ENCODE results near the gene GUSB. TPM values are rescaled to one million over a fixed set of nuclear protein-coding genes. Genes with fewer than 3 reads are reported as not detected.
"Not testable (repeated sequence)": the region's sequence is repeated elsewhere in the genome, so short reads cannot be mapped to it uniquely, and the experiment has no call there.

The GUSB gene
- total and polyA plus RNA-seq, 4 donors, result 20.8 to 49.7 (median 32.7) TPM

GRCh38 chr7:65992526-65992925, 10.5 kb upstream of the GUSB start:
- H3K9me3 ChIP-seq (ENCODE audit: control insufficient read depth, insufficient read depth, low read length), result no peaks in the 10 kb centered on the region
- H3K4me1 ChIP-seq (ENCODE audit: control insufficient read depth, insufficient read depth, low read length), result peaks cover 2% of the 10 kb centered on the region
- H3K27ac ChIP-seq (ENCODE audit: low read depth, low read length), result no peak overlapping the region
- no peaks in the 10 kb centered on the region for H3K27me3 ChIP-seq (ENCODE audit: control insufficient read depth, insufficient read depth, low read length)
- H3K4me3 ChIP-seq (ENCODE audit: low read depth, low read length), result no peak overlapping the region
- no peak for DNase-seq (ENCODE audit: low read depth in 4 of 6, low spot score in 6 of 6)
- H3K36me3 ChIP-seq (ENCODE audit: control insufficient read depth, insufficient read depth, low read length), result no peaks in the 10 kb centered on the region
- WGBS (ENCODE audit: insufficient coverage), result 93% methylated on average over 3 of the region's 4 CpGs

- WGBS (ENCODE audit: insufficient coverage), result no CpG with 5 or more reads among the region's 5 CpGs
- not testable (repeated sequence) for DNase-seq (ENCODE audit: low read depth in 4 of 6, low spot score in 6 of 6); H3K4me3 ChIP-seq (ENCODE audit: low read depth, low read length); H3K4me1 ChIP-seq (ENCODE audit: control insufficient read depth, insufficient read depth, low read length); H3K36me3 ChIP-seq (ENCODE audit: control insufficient read depth, insufficient read depth, low read length); H3K9me3 ChIP-seq (ENCODE audit: control insufficient read depth, insufficient read depth, low read length); H3K27me3 ChIP-seq (ENCODE audit: control insufficient read depth, insufficient read depth, low read length); H3K27ac ChIP-seq (ENCODE audit: low read depth, low read length)
These were observed 9.8 kb upstream of the GUSB start for GRCh38 chr7:65991829-65992228.

GRCh38 chr7:65989694-65990080, 7.7 kb upstream of the GUSB start:
- no CpG with 5 or more reads among the region's 3 CpGs for WGBS (ENCODE audit: insufficient coverage)
- H3K27ac ChIP-seq (ENCODE audit: low read depth, low read length), result no peak overlapping the region
- H3K4me3 ChIP-seq (ENCODE audit: low read depth, low read length), result no peak overlapping the region
- no peaks in the 10 kb centered on the region for H3K27me3 ChIP-seq (ENCODE audit: control insufficient read depth, insufficient read depth, low read length)
- peak in 3 of 6 donors; percentile 0 to 71 (median 20) for DNase-seq (ENCODE audit: low read depth in 4 of 6, low spot score in 6 of 6)
- H3K36me3 ChIP-seq (ENCODE audit: control insufficient read depth, insufficient read depth, low read length), result no peaks in the 10 kb centered on the region
- H3K4me1 ChIP-seq (ENCODE audit: control insufficient read depth, insufficient read depth, low read length), result peaks cover 2% of the 10 kb centered on the region
- H3K9me3 ChIP-seq (ENCODE audit: control insufficient read depth, insufficient read depth, low read length), result no peaks in the 10 kb centered on the region

- not testable (repeated sequence) for H3K27ac ChIP-seq (ENCODE audit: low read depth, low read length); H3K27me3 ChIP-seq (ENCODE audit: control insufficient read depth, insufficient read depth, low read length); H3K9me3 ChIP-seq (ENCODE audit: control insufficient read depth, insufficient read depth, low read length); H3K36me3 ChIP-seq (ENCODE audit: control insufficient read depth, insufficient read depth, low read length); DNase-seq (ENCODE audit: low read depth in 4 of 6, low spot score in 6 of 6); H3K4me3 ChIP-seq (ENCODE audit: low read depth, low read length); H3K4me1 ChIP-seq (ENCODE audit: control insufficient read depth, insufficient read depth, low read length)
- WGBS (ENCODE audit: insufficient coverage), result no CpG with 5 or more reads among the region's 1 CpG
These were observed 6.5 kb upstream of the GUSB start for GRCh38 chr7:65988503-65988902.

GRCh38 chr7:65988084-65988483, 6.1 kb upstream of the GUSB start:
- no peak for DNase-seq (ENCODE audit: low read depth in 4 of 6, low spot score in 6 of 6)
- no CpG with 5 or more reads among the region's 4 CpGs for WGBS (ENCODE audit: insufficient coverage)

GRCh38 chr7:65983965-65984658, 2.1 kb upstream of the GUSB start:
- Histone ChIP-seq H3K27me3 (ENCODE audit: control insufficient read depth, insufficient read depth, low read length) (no peaks in the 10 kb centered on the region), H3K4me1 (ENCODE audit: control insufficient read depth, insufficient read depth, low read length) (peaks cover 23% of the 10 kb centered on the region), H3K27ac (ENCODE audit: low read depth, low read length) (no peak overlapping the region), H3K9me3 (ENCODE audit: control insufficient read depth, insufficient read depth, low read length) (no peaks in the 10 kb centered on the region), H3K4me3 (ENCODE audit: low read depth, low read length) (no peak overlapping the region), H3K36me3 (ENCODE audit: control insufficient read depth, insufficient read depth, low read length) (peaks cover 18% of the 10 kb centered on the region)
- 93% methylated on average over 10 of the region's 10 CpGs for WGBS (ENCODE audit: insufficient coverage)
- no peak for DNase-seq (ENCODE audit: low read depth in 4 of 6, low spot score in 6 of 6)

More at GRCh38 chr7:65988084-65988483, 6.1 kb upstream of the GUSB start:
- Histone ChIP-seq H3K4me1 (ENCODE audit: control insufficient read depth, insufficient read depth, low read length) (peaks cover 2% of the 10 kb centered on the region), H3K27me3 (ENCODE audit: control insufficient read depth, insufficient read depth, low read length) (no peaks in the 10 kb centered on the region), H3K36me3 (ENCODE audit: control insufficient read depth, insufficient read depth, low read length) (no peaks in the 10 kb centered on the region), H3K4me3 (ENCODE audit: low read depth, low read length) (no peak overlapping the region), H3K9me3 (ENCODE audit: control insufficient read depth, insufficient read depth, low read length) (no peaks in the 10 kb centered on the region), H3K27ac (ENCODE audit: low read depth, low read length) (no peak overlapping the region)

GRCh38 chr7:65980478-65981250, 1.3 kb downstream of the GUSB start:
- Histone ChIP-seq H3K4me3 (ENCODE audit: low read depth, low read length) (peak overlapping the region; percentile 79), H3K27me3 (ENCODE audit: control insufficient read depth, insufficient read depth, low read length) (no peaks in the 10 kb centered on the region), H3K9me3 (ENCODE audit: control insufficient read depth, insufficient read depth, low read length) (no peaks in the 10 kb centered on the region), H3K4me1 (ENCODE audit: control insufficient read depth, insufficient read depth, low read length) (peaks cover 23% of the 10 kb centered on the region), H3K36me3 (ENCODE audit: control insufficient read depth, insufficient read depth, low read length) (peaks cover 50% of the 10 kb centered on the region), H3K27ac (ENCODE audit: low read depth, low read length) (no peak overlapping the region)
- WGBS (ENCODE audit: insufficient coverage), result 55% methylated on average over 5 of the region's 11 CpGs
- DNase-seq (ENCODE audit: low read depth in 4 of 6, low spot score in 6 of 6), result peak in 1 of 6 donors; percentile 18

- Histone ChIP-seq H3K9me3 (ENCODE audit: control insufficient read depth, insufficient read depth, low read length) (no peaks in the 10 kb centered on the region), H3K36me3 (ENCODE audit: control insufficient read depth, insufficient read depth, low read length) (peaks cover 58% of the 10 kb centered on the region), H3K27me3 (ENCODE audit: control insufficient read depth, insufficient read depth, low read length) (no peaks in the 10 kb centered on the region), H3K4me1 (ENCODE audit: control insufficient read depth, insufficient read depth, low read length) (peaks cover 23% of the 10 kb centered on the region), H3K4me3 (ENCODE audit: low read depth, low read length) (no peak overlapping the region), H3K27ac (ENCODE audit: low read depth, low read length) (no peak overlapping the region)
- WGBS (ENCODE audit: insufficient coverage), result 95% methylated on average over 21 of the region's 29 CpGs
- no peak for DNase-seq (ENCODE audit: low read depth in 4 of 6, low spot score in 6 of 6)
These were observed 2.2 kb downstream of the GUSB start for GRCh38 chr7:65979583-65980477.

GRCh38 chr7:65978891-65979582, 3.0 kb downstream of the GUSB start:
- 96% methylated on average over 10 of the region's 18 CpGs for WGBS (ENCODE audit: insufficient coverage)
- H3K4me1 ChIP-seq (ENCODE audit: control insufficient read depth, insufficient read depth, low read length), result peaks cover 23% of the 10 kb centered on the region
- H3K4me3 ChIP-seq (ENCODE audit: low read depth, low read length), result no peak overlapping the region
- DNase-seq (ENCODE audit: low read depth in 4 of 6, low spot score in 6 of 6), result no peak
- H3K9me3 ChIP-seq (ENCODE audit: control insufficient read depth, insufficient read depth, low read length), result no peaks in the 10 kb centered on the region
- no peaks in the 10 kb centered on the region for H3K27me3 ChIP-seq (ENCODE audit: control insufficient read depth, insufficient read depth, low read length)
- H3K27ac ChIP-seq (ENCODE audit: low read depth, low read length), result no peak overlapping the region
- H3K36me3 ChIP-seq (ENCODE audit: control insufficient read depth, insufficient read depth, low read length), result peaks cover 66% of the 10 kb centered on the region
